Measurements from ENCODE around the gene GPR52.

DNA sequence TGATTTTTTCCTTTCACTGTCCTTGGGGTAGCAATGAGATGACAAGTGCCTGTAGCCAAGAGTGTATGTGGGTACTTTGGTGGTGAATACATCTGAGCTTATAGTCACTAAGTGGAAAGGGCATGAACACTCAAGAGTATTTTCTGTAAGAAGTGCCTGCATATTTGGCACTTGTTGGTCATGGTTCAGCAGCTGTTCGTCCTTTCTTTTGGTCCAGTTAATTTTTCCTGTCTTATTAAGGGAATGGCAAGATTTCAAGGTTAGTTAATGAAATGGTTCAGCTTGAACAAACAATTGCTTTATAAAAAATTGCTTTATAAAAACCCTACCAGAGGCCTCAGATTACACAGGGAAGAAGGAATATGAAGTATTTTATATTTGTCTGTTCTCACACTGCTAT is 48.6 kb upstream of the GPR52 start:
- TF ChIP-seq, protein P1, sequence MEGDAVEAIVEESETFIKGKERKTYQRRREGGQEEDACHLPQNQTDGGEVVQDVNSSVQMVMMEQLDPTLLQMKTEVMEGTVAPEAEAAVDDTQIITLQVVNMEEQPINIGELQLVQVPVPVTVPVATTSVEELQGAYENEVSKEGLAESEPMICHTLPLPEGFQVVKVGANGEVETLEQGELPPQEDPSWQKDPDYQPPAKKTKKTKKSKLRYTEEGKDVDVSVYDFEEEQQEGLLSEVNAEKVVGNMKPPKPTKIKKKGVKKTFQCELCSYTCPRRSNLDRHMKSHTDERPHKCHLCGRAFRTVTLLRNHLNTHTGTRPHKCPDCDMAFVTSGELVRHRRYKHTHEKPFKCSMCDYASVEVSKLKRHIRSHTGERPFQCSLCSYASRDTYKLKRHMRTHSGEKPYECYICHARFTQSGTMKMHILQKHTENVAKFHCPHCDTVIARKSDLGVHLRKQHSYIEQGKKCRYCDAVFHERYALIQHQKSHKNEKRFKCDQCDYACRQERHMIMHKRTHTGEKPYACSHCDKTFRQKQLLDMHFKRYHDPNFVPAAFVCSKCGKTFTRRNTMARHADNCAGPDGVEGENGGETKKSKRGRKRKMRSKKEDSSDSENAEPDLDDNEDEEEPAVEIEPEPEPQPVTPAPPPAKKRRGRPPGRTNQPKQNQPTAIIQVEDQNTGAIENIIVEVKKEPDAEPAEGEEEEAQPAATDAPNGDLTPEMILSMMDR (IDR thresholded peaks at IDR 0.05), result no peak
- no peak for TF ChIP-seq RCOR1 (IDR thresholded peaks at IDR 0.05; ENCODE audit: low read length)
- TF ChIP-seq, protein P2, sequence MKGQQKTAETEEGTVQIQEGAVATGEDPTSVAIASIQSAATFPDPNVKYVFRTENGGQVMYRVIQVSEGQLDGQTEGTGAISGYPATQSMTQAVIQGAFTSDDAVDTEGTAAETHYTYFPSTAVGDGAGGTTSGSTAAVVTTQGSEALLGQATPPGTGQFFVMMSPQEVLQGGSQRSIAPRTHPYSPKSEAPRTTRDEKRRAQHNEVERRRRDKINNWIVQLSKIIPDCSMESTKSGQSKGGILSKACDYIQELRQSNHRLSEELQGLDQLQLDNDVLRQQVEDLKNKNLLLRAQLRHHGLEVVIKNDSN (IDR thresholded peaks at IDR 0.05; ENCODE audit: borderline replicate concordance, low read depth), result no peak
- TF ChIP-seq USF2 (IDR thresholded peaks at IDR 0.05; ENCODE audit: borderline replicate concordance, low read depth, low read length), result no peak
- no peak for TF ChIP-seq RFX5 (IDR thresholded peaks at IDR 0.05; ENCODE audit: low read length)
- TF ChIP-seq EP300 (IDR thresholded peaks at IDR 0.05; ENCODE audit: borderline replicate concordance in 1 of 2, low read depth in 1 of 2, low read length in 1 of 2), result no peak
- TF ChIP-seq POLR2AphosphoS5 (IDR thresholded peaks at IDR 0.05; ENCODE audit: low read depth, low read length), result no peak

Data from SK-N-SH (cell line).